H1 (cell line): Measurements from ENCODE around the gene ABHD2. TPM values are rescaled to one million over a fixed set of nuclear protein-coding genes. Genes with fewer than 3 reads are reported as not detected.

ENCODE experiments used
- CTCF ChIA-PET: fragments of 300-600 bp; sonication (Branson Sonifier 250); formaldehyde crosslinking; loops from one replicate; lab custom pipeline; 2021; ENCODE audit not compliant: partially characterized antibody; lab: Charles Lee
- POLR2A ChIA-PET: fragments of 300-600 bp; sonication (Branson Sonifier 250); formaldehyde crosslinking; loops from one replicate; lab custom pipeline; 2021; ENCODE audit warnings: inconsistent platforms; ENCODE audit not compliant: partially characterized antibody; lab: Charles Lee
- DNase-seq, 2 experiments: peaks; one replicate each; pipeline versions ENCODE4 v3.0.0 to v3.0.0-alpha.2; 2010 to 2022; ENCODE audit warnings: low spot score in 2 of 2, low read depth in 1 of 2, mixed read lengths in 1 of 2
- FAIRE-seq: peaks from 2 replicates; lab custom pipeline; 2011; peaks lifted over from hg19 to GRCh38; lab: Jason Lieb, UNC
- H2AFZ ChIP-seq: 2 replicates; pipeline ENCODE4 v1.8.1; 2012; ENCODE audit warnings: low read length, inconsistent platforms
- H2AK5ac ChIP-seq: 2 replicates; pipeline ENCODE4 v1.6.1; 2013; ENCODE audit warnings: low read depth, low read length
- H2BK120ac ChIP-seq: replicated peaks from 2 replicates; pipeline ENCODE3; 2013; ENCODE audit warnings: low read depth, low read length, inconsistent platforms
- H2BK12ac ChIP-seq: 2 replicates; pipeline ENCODE4 v1.6.1; 2013; ENCODE audit warnings: low read depth, low read length
- H2BK15ac ChIP-seq: 2 replicates; pipeline ENCODE4 v1.6.1; 2013; ENCODE audit warnings: low read length
- H2BK20ac ChIP-seq: 2 replicates; pipeline ENCODE4 v1.6.1; 2013; ENCODE audit warnings: low read length
- H2BK5ac ChIP-seq: 2 replicates; pipeline ENCODE4 v1.6.1; 2013; ENCODE audit warnings: low read depth, low read length
- H3K14ac ChIP-seq: 2 replicates; pipeline ENCODE4 v1.6.1; 2013; ENCODE audit warnings: inconsistent platforms; ENCODE audit not compliant: insufficient read length
- H3K18ac ChIP-seq: 2 replicates; pipeline ENCODE4 v1.6.1; 2013; ENCODE audit warnings: low read length; ENCODE audit errors: extremely low read depth
- H3K23ac ChIP-seq: 2 replicates; pipeline ENCODE4 v1.6.1; 2013; ENCODE audit warnings: inconsistent platforms; ENCODE audit not compliant: insufficient read length
- H3K23me2 ChIP-seq: 2 replicates; pipeline ENCODE4 v1.6.1; 2013; ENCODE audit warnings: low read depth, low read length
- H3K27ac ChIP-seq: 2 replicates; pipeline ENCODE4 v1.6.1; 2011; ENCODE audit warnings: low read depth, low read length, inconsistent platforms
- H3K27me3 ChIP-seq, 4 experiments: replicated peaks in 1 of 4; 1 replicate in 1 of 4; 2 replicates in 3 of 4; pipeline versions ENCODE4 v1.6.1 to v1.8.1; 2011 to 2013; ENCODE audit warnings: low read length in 3 of 4, mild to moderate bottlenecking in 3 of 4, inconsistent platforms in 2 of 4, mixed read lengths in 2 of 4, moderate library complexity in 1 of 4; ENCODE audit not compliant: control insufficient read depth in 3 of 4, insufficient read depth in 3 of 4; ENCODE audit errors: extremely low read depth in 1 of 4
- H3K36me3 ChIP-seq, 4 experiments: 2 replicates each; pipeline versions ENCODE4 v1.6.1 to v1.8.1; 2011 to 2013; ENCODE audit warnings: mild to moderate bottlenecking in 4 of 4, low read length in 3 of 4, moderate library complexity in 2 of 4, control low read depth in 1 of 4, inconsistent platforms in 1 of 4; ENCODE audit not compliant: insufficient read depth in 4 of 4, control insufficient read depth in 2 of 4
- H3K4ac ChIP-seq: replicated peaks from 2 replicates; pipeline ENCODE3; 2013; ENCODE audit warnings: low read length, low read depth, mixed read lengths, inconsistent platforms; ENCODE audit not compliant: insufficient read length
- H3K4me1 ChIP-seq, 4 experiments: replicated peaks in 1 of 4; 1 replicate in 1 of 4; 2 replicates in 3 of 4; pipeline versions ENCODE4 v1.6.1 to v1.8.1; 2011 to 2013; ENCODE audit warnings: low read length in 3 of 4, inconsistent platforms in 2 of 4, mixed read lengths in 1 of 4; ENCODE audit not compliant: insufficient read depth in 4 of 4, control insufficient read depth in 3 of 4
- H3K4me2 ChIP-seq, 2 experiments: 2 replicates each; pipeline versions ENCODE4 v1.6.1 to v1.8.1; 2011 to 2013; ENCODE audit warnings: low read depth in 2 of 2, low read length in 2 of 2, control low read depth in 1 of 2, inconsistent platforms in 1 of 2, mild to moderate bottlenecking in 1 of 2; ENCODE audit not compliant: insufficient read depth in 1 of 2
- H3K4me3 ChIP-seq, 4 experiments: fragments of 200-600, 300-600 bp in 1 of 4; sonication (generic), shearing (Covaris generic), sonication (Bioruptor Twin) in 1 of 4; 2 replicates each; pipeline versions ENCODE4 v1.5.1 to v1.8.1; 2011 to 2016; ENCODE audit warnings: low read length in 4 of 4, low read depth in 3 of 4, control low read depth in 2 of 4, inconsistent platforms in 2 of 4, mild to moderate bottlenecking in 2 of 4, mixed read lengths in 1 of 4, moderate library complexity in 1 of 4; ENCODE audit not compliant: insufficient read depth in 2 of 4; ENCODE audit errors: extremely low read depth in 1 of 4
- H3K56ac ChIP-seq: replicated peaks from 2 replicates; pipeline ENCODE3; 2013; ENCODE audit warnings: low read depth, mild to moderate bottlenecking, mixed read lengths, low read length, inconsistent platforms; ENCODE audit not compliant: insufficient read length
- H3K79me1 ChIP-seq: 2 replicates; pipeline ENCODE4 v1.6.1; 2013; ENCODE audit warnings: low read depth, low read length, control low read depth
- H3K79me2 ChIP-seq, 2 experiments: 2 replicates each; pipeline versions ENCODE4 v1.6.1 to v1.8.1; 2012 to 2013; ENCODE audit warnings: low read length in 2 of 2, mild to moderate bottlenecking in 2 of 2, inconsistent platforms in 1 of 2; ENCODE audit not compliant: insufficient read depth in 2 of 2, control insufficient read depth in 1 of 2
- H3K9ac ChIP-seq, 4 experiments: replicated peaks in 1 of 4; 1 replicate in 1 of 4; 2 replicates in 3 of 4; pipeline versions ENCODE4 v1.6.1 to v1.8.1; 2011 to 2013; ENCODE audit warnings: low read depth in 3 of 4, low read length in 3 of 4, control low read depth in 2 of 4, mild to moderate bottlenecking in 2 of 4, moderate library complexity in 2 of 4, inconsistent platforms in 1 of 4; ENCODE audit errors: extremely low read depth in 1 of 4
- H3K9me3 ChIP-seq, 2 experiments: 2 replicates each; pipeline versions ENCODE4 v1.6.1 to v1.8.1; 2012 to 2013; ENCODE audit warnings: mild to moderate bottlenecking in 2 of 2, moderate library complexity in 2 of 2, control low read depth in 1 of 2, inconsistent platforms in 1 of 2, low read depth in 1 of 2, low read length in 1 of 2, mixed read lengths in 1 of 2; ENCODE audit not compliant: insufficient read depth in 2 of 2
- H4K20me1 ChIP-seq, 2 experiments: replicated peaks in 1 of 2; 2 replicates each; pipeline versions ENCODE3 to v1.8.1; 2011 to 2013; ENCODE audit warnings: inconsistent platforms in 2 of 2, low read length in 2 of 2, mild to moderate bottlenecking in 1 of 2; ENCODE audit not compliant: insufficient read depth in 2 of 2, control insufficient read depth in 1 of 2
- H4K5ac ChIP-seq: 2 replicates; pipeline ENCODE4 v1.6.1; 2013; ENCODE audit warnings: low read length, low read depth, mixed read lengths, inconsistent platforms; ENCODE audit not compliant: insufficient read length
- H4K8ac ChIP-seq: 2 replicates; pipeline ENCODE4 v1.8.0; 2013; ENCODE audit warnings: mild to moderate bottlenecking, moderate library complexity, low read length, inconsistent platforms; ENCODE audit not compliant: insufficient read depth; ENCODE audit errors: extremely low read depth
- H4K91ac ChIP-seq: replicated peaks from 2 replicates; pipeline ENCODE3; 2013; ENCODE audit warnings: low read length, mixed read lengths, inconsistent platforms; ENCODE audit not compliant: insufficient read length
- BCL11A ChIP-seq, 2 experiments: IDR thresholded peaks; one replicate each; pipeline ENCODE4 v1.6.1; 2011; ENCODE audit warnings: low read depth in 2 of 2, low read length in 2 of 2, mild to moderate bottlenecking in 2 of 2
- GABPA ChIP-seq: IDR thresholded peaks from 2 replicates; pipeline ENCODE4 v1.6.1; 2011; ENCODE audit warnings: mild to moderate bottlenecking, low read length, moderate library complexity, borderline replicate concordance; ENCODE audit not compliant: insufficient read depth
- PHF8 ChIP-seq: fragments of 200-600 bp; sonication (generic); conservative IDR thresholded peaks from 2 replicates; pipeline ENCODE4 v1.7.1; 2012; ENCODE audit warnings: low read depth, mild to moderate bottlenecking, inconsistent platforms, low read length, moderate library complexity
- SAP30 ChIP-seq: fragments of 300-600 bp; sonication (generic); IDR thresholded peaks from 2 replicates; pipeline ENCODE4 v1.7.1; 2012; ENCODE audit warnings: low read length, moderate library complexity, mild to moderate bottlenecking, inconsistent platforms; ENCODE audit not compliant: insufficient read depth, insufficient replicate concordance
- SIRT6 ChIP-seq: IDR thresholded peaks from one replicate; pipeline ENCODE4 v1.7.1; 2012; ENCODE audit warnings: low read length, inconsistent platforms
- WGBS, 2 experiments: shearing (Covaris generic) in 1 of 2; methylation state at CpG; one replicate each; pipeline versions ENCODE4 v1.1.6 to v1.1.7; 2013 to 2015; ENCODE audit warnings: low lambda C conversion rate in 2 of 2, mixed read lengths in 2 of 2, inconsistent platforms in 1 of 2, low coverage in 1 of 2, missing lambda C conversion rate in 1 of 2; ENCODE audit not compliant: insufficient replicate concordance in 2 of 2, insufficient coverage in 1 of 2, insufficient read length in 1 of 2; ENCODE audit errors: extremely low coverage in 1 of 2, missing lambda C conversion rate in 1 of 2; 5-methylcytosine and 5-hydroxymethylcytosine counted together
- polyA plus RNA-seq, 7 experiments: library from polyadenylated mRNA; depleted of rRNA in 3 of 7; stranded (reverse) in 5 of 7; unstranded in 2 of 7; fragments of >200 nt in 5 of 7; fragments of 200-250 nt in 2 of 7; gene quantifications; 1 replicate in 5 of 7; 2 replicates in 1 of 7; 4 replicates in 1 of 7; pipeline versions ENCODE4 v1.2.1 to v1.2.3, GENCODE V29; 2011 to 2013; ENCODE audit warnings: missing spikeins in 2 of 7, mixed read lengths in 2 of 7
- total RNA-seq: library from RNA; stranded (reverse); fragmentation: NEBNext Ultra II Directional; extraction: Animal tissue kit (Norgen Biotek cat#: 25700); gene quantifications from 2 replicates; pipeline ENCODE4 v1.2.1, GENCODE V29; 2021

ABHD2 gene
- total and polyA plus RNA-seq, 2 of the 8 experiments (the other 6 are each of a cell fraction or from before 2014, with no cell fraction given) = 9.1 to 23.7 TPM

GRCh38 chr15:89196241-89196640 lies 108.0 kb downstream of the ABHD2 start:
- CTCF ChIA-PET = interaction anchor here (0.9 to 4.2 kb wide), 8 partner anchors 11 to 139 kb away, joined by 3 to 21 read pairs (median 4); no protein-coding TSS in a partner anchor
- H3K27ac ChIP-seq = no peak overlapping the region
- FAIRE-seq = no peak

More at GRCh38 chr15:89196241-89196640, 108.0 kb downstream of the ABHD2 start:
- H3K4me3 ChIP-seq = no peak overlapping the region
- DNase-seq = no peak
- no peak overlapping the region for H2AK5ac ChIP-seq
- TF ChIP-seq GABPA (no peak), BCL11A (IDR thresholded peaks at IDR 0.05; ENCODE audit: low read depth in 2 of 2, low read length in 2 of 2) (no peak), SIRT6 (no peak), PHF8 (no peak), SAP30 (no peak)
- no peak overlapping the region for H2BK15ac ChIP-seq
- no peak overlapping the region for H2BK20ac ChIP-seq
- no peak overlapping the region for H3K4me2 ChIP-seq
- H3K27me3 ChIP-seq = no peaks in the 10 kb centered on the region
- no peak overlapping the region for H3K4ac ChIP-seq
- H3K14ac ChIP-seq = no peak overlapping the region
- H3K4me1 ChIP-seq = peaks cover 8 to 34% (median 15%) of the 10 kb centered on the region in 4 experiments
- no peak overlapping the region for H4K91ac ChIP-seq
- 91% methylated on average over 6 of the region's 6 CpGs; no CpG with 5 or more reads in 1 of the 2 experiments for WGBS, 2 experiments
- peaks cover 0 to 2% of the 10 kb centered on the region in 2 experiments for H4K20me1 ChIP-seq
- H4K8ac ChIP-seq = no peak overlapping the region
- no peak overlapping the region for H2AFZ ChIP-seq
- no peak overlapping the region for H3K18ac ChIP-seq
- peaks cover 0 to 4% (median under 1%) of the 10 kb centered on the region in 4 experiments; a peak in 2 of 8 replicates for H3K36me3 ChIP-seq
- POLR2A ChIA-PET = no interaction called here
- H3K79me1 ChIP-seq = no peaks in the 10 kb centered on the region
- no peak overlapping the region for H3K9ac ChIP-seq
- no peak overlapping the region for H2BK120ac ChIP-seq
- H4K5ac ChIP-seq = no peak overlapping the region
- no peaks in the 10 kb centered on the region for H3K23me2 ChIP-seq
- no peak overlapping the region for H3K23ac ChIP-seq
- no peak overlapping the region for H2BK5ac ChIP-seq
- H3K56ac ChIP-seq = no peak overlapping the region
- H3K9me3 ChIP-seq = no peaks in the 10 kb centered on the region
- no peak overlapping the region for H2BK12ac ChIP-seq
- H3K79me2 ChIP-seq = no peaks in the 10 kb centered on the region
